ENCODE data around the gene TMC5. TPM values are rescaled to one million over a fixed set of nuclear protein-coding genes. Genes with fewer than 3 reads are reported as not detected.

The TMC5 gene
- total RNA-seq, 1 experiment from 2014 or later = 15.7 TPM

DNA sequence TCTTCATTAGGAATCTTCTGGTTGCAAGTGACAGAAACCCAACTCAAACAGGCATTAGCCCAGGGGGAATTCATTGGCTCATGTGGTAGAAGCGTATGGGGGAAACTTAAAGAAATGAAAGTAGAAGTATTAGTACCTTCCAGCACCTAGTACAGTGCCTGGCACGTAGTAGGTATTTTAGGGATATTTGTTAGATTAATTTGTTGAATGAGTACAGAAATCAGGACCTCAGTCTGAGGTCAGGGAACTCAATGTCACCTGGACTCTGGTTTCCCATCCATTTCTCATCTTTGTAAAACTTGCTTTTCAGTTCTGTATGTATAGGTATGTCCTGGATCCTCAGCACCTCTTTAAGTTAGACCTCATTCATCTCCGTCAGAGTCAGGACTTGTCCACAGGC lies 32.5 kb downstream of the TMC5 start (continued):
- no peak for TF ChIP-seq ZNF274 (IDR thresholded peaks at IDR 0.05; ENCODE audit: low read depth, low read length)
- no peak for TF ChIP-seq EZH2 (IDR thresholded peaks at IDR 0.05)
- TF ChIP-seq, protein P1, sequence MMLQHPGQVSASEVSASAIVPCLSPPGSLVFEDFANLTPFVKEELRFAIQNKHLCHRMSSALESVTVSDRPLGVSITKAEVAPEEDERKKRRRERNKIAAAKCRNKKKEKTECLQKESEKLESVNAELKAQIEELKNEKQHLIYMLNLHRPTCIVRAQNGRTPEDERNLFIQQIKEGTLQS (IDR thresholded peaks at IDR 0.05) = no peak

DNA sequence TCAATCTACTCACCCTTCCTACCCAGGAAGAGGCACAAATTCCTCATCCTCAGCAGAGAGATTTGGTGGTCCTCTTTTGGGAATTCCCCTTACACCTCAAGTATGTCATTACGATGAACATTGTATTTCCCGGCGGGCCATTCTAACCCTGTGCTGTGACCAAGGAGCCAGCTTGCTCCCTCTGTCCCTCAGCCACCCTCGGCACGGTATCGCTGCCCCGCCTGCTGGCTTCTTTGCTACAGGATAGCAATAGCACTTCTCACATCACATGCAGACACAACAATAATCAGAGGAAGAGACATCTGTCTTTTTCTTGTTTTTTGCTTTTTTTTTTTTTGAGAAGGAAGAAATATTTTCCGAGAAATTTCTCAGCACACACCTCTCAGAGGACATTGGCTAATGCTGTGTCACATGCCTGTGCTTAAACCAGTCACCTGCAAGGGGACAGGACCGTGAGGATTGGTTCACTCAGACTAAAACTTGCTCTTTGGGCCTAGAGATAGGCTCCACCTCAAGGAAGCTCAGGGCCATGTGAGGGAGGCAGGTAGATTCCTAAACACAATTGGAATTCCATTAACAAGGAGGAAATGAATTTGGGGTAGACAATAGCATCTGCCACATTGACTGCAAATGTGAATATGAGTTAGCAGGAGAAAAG lies 41.2 kb downstream of the TMC5 start:
- no peaks in the 10 kb centered on the region for H4K20me1 ChIP-seq (ENCODE audit: insufficient read depth)
- H3K27me3 ChIP-seq (ENCODE audit: insufficient read depth, low read length) = no peaks in the 10 kb centered on the region
- DNase-seq (ENCODE audit: low read depth, low spot score) = no peak
- no peaks in the 10 kb centered on the region for H3K9me3 ChIP-seq (ENCODE audit: control insufficient read depth in 1 of 2, insufficient read depth in 1 of 2, low read depth in 1 of 2, low read length in 2 of 2)
- H3K27ac ChIP-seq (ENCODE audit: low read depth, low read length) = no peak overlapping the region
- CTCF ChIA-PET = interaction anchor here (0.7 kb wide), 1 partner anchor 302 kb away, joined by 3 read pairs; no protein-coding TSS in a partner anchor
- peaks cover 0 to 3% of the 10 kb centered on the region in 2 experiments; a peak in 1 of 4 replicates for H3K36me3 ChIP-seq (ENCODE audit: control insufficient read depth in 1 of 2, insufficient read depth in 2 of 2, low read length in 2 of 2)
- RAD21 ChIA-PET (ENCODE audit: low non-redundant PET in 1 of 2, low total read pairs in 2 of 2, uncharacterized antibody in 2 of 2, unreplicated experiment in 2 of 2) = no interaction called here
- peaks cover 0 to 3% of the 10 kb centered on the region in 2 experiments; a peak in 2 of 4 replicates for H3K4me1 ChIP-seq (ENCODE audit: control insufficient read depth in 1 of 2, insufficient read depth in 2 of 2, low read length in 2 of 2)
- TF ChIP-seq, protein P2, sequence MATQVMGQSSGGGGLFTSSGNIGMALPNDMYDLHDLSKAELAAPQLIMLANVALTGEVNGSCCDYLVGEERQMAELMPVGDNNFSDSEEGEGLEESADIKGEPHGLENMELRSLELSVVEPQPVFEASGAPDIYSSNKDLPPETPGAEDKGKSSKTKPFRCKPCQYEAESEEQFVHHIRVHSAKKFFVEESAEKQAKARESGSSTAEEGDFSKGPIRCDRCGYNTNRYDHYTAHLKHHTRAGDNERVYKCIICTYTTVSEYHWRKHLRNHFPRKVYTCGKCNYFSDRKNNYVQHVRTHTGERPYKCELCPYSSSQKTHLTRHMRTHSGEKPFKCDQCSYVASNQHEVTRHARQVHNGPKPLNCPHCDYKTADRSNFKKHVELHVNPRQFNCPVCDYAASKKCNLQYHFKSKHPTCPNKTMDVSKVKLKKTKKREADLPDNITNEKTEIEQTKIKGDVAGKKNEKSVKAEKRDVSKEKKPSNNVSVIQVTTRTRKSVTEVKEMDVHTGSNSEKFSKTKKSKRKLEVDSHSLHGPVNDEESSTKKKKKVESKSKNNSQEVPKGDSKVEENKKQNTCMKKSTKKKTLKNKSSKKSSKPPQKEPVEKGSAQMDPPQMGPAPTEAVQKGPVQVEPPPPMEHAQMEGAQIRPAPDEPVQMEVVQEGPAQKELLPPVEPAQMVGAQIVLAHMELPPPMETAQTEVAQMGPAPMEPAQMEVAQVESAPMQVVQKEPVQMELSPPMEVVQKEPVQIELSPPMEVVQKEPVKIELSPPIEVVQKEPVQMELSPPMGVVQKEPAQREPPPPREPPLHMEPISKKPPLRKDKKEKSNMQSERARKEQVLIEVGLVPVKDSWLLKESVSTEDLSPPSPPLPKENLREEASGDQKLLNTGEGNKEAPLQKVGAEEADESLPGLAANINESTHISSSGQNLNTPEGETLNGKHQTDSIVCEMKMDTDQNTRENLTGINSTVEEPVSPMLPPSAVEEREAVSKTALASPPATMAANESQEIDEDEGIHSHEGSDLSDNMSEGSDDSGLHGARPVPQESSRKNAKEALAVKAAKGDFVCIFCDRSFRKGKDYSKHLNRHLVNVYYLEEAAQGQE (IDR thresholded peaks at IDR 0.05; ENCODE audit: low read depth) = no peak
- no peak for TF ChIP-seq ZFX (IDR thresholded peaks at IDR 0.05)
- TF ChIP-seq SIN3A (IDR thresholded peaks at IDR 0.05; ENCODE audit: low read depth) = no peak
- TF ChIP-seq, protein P3, sequence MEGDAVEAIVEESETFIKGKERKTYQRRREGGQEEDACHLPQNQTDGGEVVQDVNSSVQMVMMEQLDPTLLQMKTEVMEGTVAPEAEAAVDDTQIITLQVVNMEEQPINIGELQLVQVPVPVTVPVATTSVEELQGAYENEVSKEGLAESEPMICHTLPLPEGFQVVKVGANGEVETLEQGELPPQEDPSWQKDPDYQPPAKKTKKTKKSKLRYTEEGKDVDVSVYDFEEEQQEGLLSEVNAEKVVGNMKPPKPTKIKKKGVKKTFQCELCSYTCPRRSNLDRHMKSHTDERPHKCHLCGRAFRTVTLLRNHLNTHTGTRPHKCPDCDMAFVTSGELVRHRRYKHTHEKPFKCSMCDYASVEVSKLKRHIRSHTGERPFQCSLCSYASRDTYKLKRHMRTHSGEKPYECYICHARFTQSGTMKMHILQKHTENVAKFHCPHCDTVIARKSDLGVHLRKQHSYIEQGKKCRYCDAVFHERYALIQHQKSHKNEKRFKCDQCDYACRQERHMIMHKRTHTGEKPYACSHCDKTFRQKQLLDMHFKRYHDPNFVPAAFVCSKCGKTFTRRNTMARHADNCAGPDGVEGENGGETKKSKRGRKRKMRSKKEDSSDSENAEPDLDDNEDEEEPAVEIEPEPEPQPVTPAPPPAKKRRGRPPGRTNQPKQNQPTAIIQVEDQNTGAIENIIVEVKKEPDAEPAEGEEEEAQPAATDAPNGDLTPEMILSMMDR (IDR thresholded peaks at IDR 0.05 in 2 of 3, conservative IDR thresholded peaks at IDR 0.05 in 1 of 3; ENCODE audit: borderline replicate concordance in 1 of 3, insufficient read depth in 1 of 3, low read depth in 2 of 3, low read length in 2 of 3) = no peak
- POLR2A ChIA-PET = no interaction called here
- no peaks in the 10 kb centered on the region for H3K79me2 ChIP-seq (ENCODE audit: insufficient read depth, low read length)
- ATAC-seq = no peak
- H3K9me2 ChIP-seq (ENCODE audit: insufficient read depth) = no peaks in the 10 kb centered on the region
- BruUV-seq (replicated peaks) = no TSS peak
- H3K9ac ChIP-seq (ENCODE audit: low read length) = no peak overlapping the region
- H2AFZ ChIP-seq (ENCODE audit: low read depth, low read length, poor library complexity, severe bottlenecking) = no peak overlapping the region
- H3K4me2 ChIP-seq (ENCODE audit: low read length) = no peak overlapping the region
- no peak overlapping the region for H3K4me3 ChIP-seq (replicated peaks in 1 of 2; ENCODE audit: low read depth in 1 of 2, low read length in 2 of 2)
- intact Hi-C loops (cut with micrococcal nuclease) = no loop called here
